ENCODE measurements around the gene DOK5. TPM values are rescaled to one million over a fixed set of nuclear protein-coding genes. Genes with fewer than 3 reads are reported as not detected.

The DOK5 gene
- total RNA-seq, 4 donors from 2014 or later, result 4.7 to 10.9 (median 7.3) TPM

DNA sequence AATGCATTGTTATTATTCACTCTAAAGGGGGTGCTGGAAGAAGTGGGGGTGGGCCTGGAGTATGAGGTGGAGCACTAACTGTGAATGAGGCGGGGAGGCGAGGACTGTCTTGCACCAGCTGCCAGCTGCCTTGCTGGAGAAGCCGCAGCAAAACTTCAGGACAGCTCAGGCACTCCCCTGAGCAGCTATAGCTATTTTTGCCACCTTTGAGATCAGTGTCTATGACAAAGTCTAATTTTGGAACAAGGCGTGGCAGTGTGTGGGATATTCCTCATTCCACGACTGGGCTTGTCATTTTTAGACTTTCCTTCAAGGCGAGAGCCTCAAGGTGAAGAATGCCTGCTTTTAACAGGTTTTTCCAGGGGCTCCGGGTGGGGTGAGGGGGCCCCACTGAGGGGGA, 143.8 kb downstream of the DOK5 start:
- intact Hi-C loops (cut with DNase I), result no loop called here
- H3K4me3 ChIP-seq (replicated peaks in 1 of 3), result no peak overlapping the region
- no peaks in the 10 kb centered on the region for H3K27me3 ChIP-seq
- no peaks in the 10 kb centered on the region for H3K36me3 ChIP-seq
- TF ChIP-seq, protein P1, sequence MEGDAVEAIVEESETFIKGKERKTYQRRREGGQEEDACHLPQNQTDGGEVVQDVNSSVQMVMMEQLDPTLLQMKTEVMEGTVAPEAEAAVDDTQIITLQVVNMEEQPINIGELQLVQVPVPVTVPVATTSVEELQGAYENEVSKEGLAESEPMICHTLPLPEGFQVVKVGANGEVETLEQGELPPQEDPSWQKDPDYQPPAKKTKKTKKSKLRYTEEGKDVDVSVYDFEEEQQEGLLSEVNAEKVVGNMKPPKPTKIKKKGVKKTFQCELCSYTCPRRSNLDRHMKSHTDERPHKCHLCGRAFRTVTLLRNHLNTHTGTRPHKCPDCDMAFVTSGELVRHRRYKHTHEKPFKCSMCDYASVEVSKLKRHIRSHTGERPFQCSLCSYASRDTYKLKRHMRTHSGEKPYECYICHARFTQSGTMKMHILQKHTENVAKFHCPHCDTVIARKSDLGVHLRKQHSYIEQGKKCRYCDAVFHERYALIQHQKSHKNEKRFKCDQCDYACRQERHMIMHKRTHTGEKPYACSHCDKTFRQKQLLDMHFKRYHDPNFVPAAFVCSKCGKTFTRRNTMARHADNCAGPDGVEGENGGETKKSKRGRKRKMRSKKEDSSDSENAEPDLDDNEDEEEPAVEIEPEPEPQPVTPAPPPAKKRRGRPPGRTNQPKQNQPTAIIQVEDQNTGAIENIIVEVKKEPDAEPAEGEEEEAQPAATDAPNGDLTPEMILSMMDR (IDR thresholded peaks at IDR 0.05), result no peak
- no peak for TF ChIP-seq POLR2A (IDR thresholded peaks at IDR 0.05)
- no peaks in the 10 kb centered on the region for H3K9me3 ChIP-seq
- peaks cover 0 to 4% of the 10 kb centered on the region in 2 donors for H3K4me1 ChIP-seq
- no peak overlapping the region for H3K27ac ChIP-seq
- WGBS, 2 donors, result 59 to 61% methylated on average over 7 of the region's 7 CpGs
- no peak for DNase-seq

DNA sequence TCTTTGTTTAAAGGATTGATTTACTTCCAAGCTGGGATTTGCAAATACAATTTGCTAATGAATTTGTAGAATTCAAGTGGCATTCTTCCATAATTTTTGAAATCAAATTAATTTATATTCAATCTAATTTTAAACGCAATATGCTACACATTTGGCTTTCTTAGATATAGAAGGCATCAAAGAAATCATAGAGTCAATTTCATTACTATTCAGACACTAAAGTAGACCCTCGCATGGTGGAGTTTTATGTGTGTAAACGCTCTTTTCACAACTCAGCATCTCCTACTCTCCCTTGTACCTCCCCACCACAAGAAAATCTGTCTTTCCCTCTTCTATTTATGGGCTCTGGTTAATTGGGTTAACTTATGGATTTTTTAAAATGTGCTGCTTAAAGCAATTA, 144.3 kb downstream of the DOK5 start:
- H3K36me3 ChIP-seq, result no peaks in the 10 kb centered on the region
- no peaks in the 10 kb centered on the region for H3K27me3 ChIP-seq
- H3K4me3 ChIP-seq (replicated peaks in 1 of 3), result no peak overlapping the region
- H3K4me1 ChIP-seq, result peaks cover 0 to 4% of the 10 kb centered on the region in 2 donors
- no peak overlapping the region for H3K27ac ChIP-seq
- intact Hi-C loops (cut with DNase I), result no loop called here
- no peak for DNase-seq
- no peak for TF ChIP-seq POLR2A (IDR thresholded peaks at IDR 0.05)
- TF ChIP-seq, protein P1 (IDR thresholded peaks at IDR 0.05), result no peak
- H3K9me3 ChIP-seq, result no peaks in the 10 kb centered on the region
- whole genome bisulfite sequencing, 2 donors, result 95 to 96% methylated on average over 3 of the region's 3 CpGs

DNA sequence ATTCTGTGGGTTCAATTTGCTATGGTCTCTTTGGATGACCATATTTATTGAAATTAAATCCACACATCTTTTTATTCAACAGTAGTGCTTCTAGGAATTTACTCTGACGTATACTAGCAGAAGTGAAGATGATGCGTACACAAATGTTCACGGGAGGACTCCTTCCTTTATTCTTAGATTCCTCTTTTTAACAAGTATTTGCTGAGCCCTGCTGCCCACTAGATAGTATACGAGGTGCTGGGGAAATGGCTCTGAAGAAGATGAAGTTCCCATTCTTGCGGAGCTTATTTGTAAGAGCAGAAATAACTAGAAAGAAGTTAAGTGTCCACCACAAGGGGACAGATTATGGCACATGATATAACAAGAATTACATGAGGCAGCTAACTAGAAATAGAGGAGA, 145.2 kb downstream of the DOK5 start:
- Histone ChIP-seq H3K9me3 (no peaks in the 10 kb centered on the region), H3K4me1 (peaks cover 0 to 4% of the 10 kb centered on the region in 2 donors), H3K27ac (no peak overlapping the region), H3K4me3 (replicated peaks in 1 of 3) (no peak overlapping the region), H3K36me3 (no peaks in the 10 kb centered on the region), H3K27me3 (no peaks in the 10 kb centered on the region)
- WGBS, 2 donors, result 80 to 85% methylated on average over 5 of the region's 5 CpGs
- no peak for TF ChIP-seq POLR2A (IDR thresholded peaks at IDR 0.05)
- TF ChIP-seq, protein P1 (IDR thresholded peaks at IDR 0.05), result no peak
- intact Hi-C loops (cut with DNase I), result no loop called here
- no peak for DNase-seq

DNA sequence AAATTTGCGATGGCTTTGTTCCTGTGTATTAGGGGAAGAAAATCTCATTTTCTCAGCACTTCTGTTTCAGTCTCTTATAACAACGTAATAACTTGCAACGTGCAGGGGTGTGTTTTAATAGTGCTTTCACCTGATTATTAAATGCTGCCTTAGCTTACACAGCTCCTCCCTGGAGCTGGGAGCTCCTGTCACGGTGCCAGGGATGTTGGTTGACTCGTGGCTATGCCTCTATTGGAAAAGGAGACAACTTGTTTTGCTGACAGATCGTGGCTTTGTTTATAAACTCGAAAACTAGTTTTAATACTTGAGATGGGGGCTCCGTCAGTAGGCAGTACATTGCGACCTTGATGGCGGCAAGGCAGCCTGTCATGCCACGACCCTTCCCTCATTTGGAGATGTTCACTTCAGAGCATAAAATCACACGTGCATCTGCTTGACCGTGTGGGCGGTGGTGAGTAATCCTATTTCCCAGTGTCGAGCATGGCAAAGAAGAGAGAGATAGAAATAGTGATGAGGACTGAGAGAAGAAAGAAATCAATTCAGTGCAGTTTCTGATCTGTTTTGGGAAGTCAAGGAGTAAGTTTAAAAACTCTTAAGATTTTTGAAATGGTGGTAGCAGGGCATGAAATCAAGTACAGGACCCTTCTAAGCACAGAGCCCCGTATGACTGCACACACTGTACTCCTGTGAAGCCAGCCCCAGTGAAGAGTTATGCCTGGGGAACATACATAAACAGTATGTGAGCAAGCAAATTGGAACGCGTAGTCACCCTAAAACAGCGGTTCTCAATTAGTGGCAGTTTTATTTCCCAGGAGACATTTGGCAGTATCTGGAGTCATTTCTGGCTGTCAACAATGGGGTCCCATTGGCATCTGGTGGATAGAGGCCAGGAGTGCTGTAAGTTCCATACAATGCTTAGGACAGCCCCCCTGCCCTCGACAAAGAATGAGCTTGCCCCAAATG, 147.2 kb downstream of the DOK5 start:
- no peak for TF ChIP-seq POLR2A (IDR thresholded peaks at IDR 0.05)
- TF ChIP-seq, protein P1 (IDR thresholded peaks at IDR 0.05), result no peak
- Histone ChIP-seq H3K27ac (no peak overlapping the region), H3K9me3 (no peaks in the 10 kb centered on the region), H3K36me3 (no peaks in the 10 kb centered on the region), H3K4me3 (replicated peaks in 1 of 3) (no peak overlapping the region), H3K27me3 (no peaks in the 10 kb centered on the region), H3K4me1 (peaks cover 0 to 4% of the 10 kb centered on the region in 2 donors)
- intact Hi-C loops (cut with DNase I), result no loop called here
- WGBS, 2 donors, result 72 to 74% methylated on average over 20 of the region's 20 CpGs
- DNase-seq, result no peak

DNA sequence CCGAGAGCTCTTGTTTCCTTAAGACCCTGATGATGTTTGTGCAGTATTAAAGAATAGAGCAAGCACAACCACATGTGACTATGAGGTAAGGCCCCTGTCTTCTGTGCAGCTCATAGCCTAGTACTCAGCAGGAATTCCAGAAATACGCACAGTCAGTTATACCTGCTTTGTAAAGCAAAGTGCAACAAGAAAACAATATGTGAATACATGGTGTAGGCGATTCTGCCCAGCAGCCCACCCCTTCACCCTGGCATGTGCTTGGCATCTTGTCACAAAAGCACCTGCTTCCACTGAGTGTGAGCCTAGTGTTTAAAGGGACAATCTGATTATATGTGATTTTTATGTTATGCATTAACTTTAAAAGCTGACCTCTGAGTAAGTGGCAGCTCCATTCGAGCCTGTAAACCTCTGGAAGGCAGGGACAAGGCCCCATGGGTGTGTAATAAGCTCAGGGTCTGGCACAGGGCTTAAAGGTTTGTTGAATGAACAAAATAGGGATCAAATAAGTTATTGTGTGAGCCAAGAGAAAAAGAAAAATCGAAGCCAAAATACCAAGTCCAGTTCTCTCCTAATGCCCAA, 148.7 kb downstream of the DOK5 start:
- Histone ChIP-seq H3K4me1 (peaks cover 0 to 4% of the 10 kb centered on the region in 2 donors), H3K27ac (no peak overlapping the region), H3K4me3 (replicated peaks in 1 of 3) (no peak overlapping the region), H3K27me3 (no peaks in the 10 kb centered on the region), H3K9me3 (no peaks in the 10 kb centered on the region), H3K36me3 (no peaks in the 10 kb centered on the region)
- DNase-seq, result no peak
- WGBS, 2 donors, result 67 to 79% methylated on average over 5 of the region's 5 CpGs
- TF ChIP-seq, protein P1 (IDR thresholded peaks at IDR 0.05), result no peak
- TF ChIP-seq POLR2A (IDR thresholded peaks at IDR 0.05), result no peak
- intact Hi-C loops (cut with DNase I), result no loop called here
